Left lung (tissue), 10 donors: Measurements from ENCODE around the gene KDM4C. TPM values are rescaled to one million over a fixed set of nuclear protein-coding genes. Genes with fewer than 3 reads are reported as not detected.
A peak's percentile ranks its signal among the peaks of the same experiment; 100 is the strongest.

Experiments used
- ATAC-seq: fragments of 200-7000 bp; cut with Tn5 transposase; one replicate; pipeline ENCODE4 v1.9.1; 2020; ENCODE audit warnings: moderate library complexity
- DNase-seq, 4 donors: peaks; one replicate each; pipeline ENCODE4 v3.0.0-alpha.2; 2013 to 2020
- H3K27ac ChIP-seq, 2 donors: fragments of 200-600 bp; sonication (generic) in 1 of 2; one replicate each; pipeline versions ENCODE4 v1.5.0 to v1.8.0; 2020 to 2021
- H3K27me3 ChIP-seq, 2 donors: fragments of 200-600 bp; sonication (generic) in 1 of 2; one replicate each; pipeline versions ENCODE4 v1.5.0 to v1.8.0; 2020 to 2021
- H3K36me3 ChIP-seq, 2 donors: fragments of 200-600 bp; sonication (generic) in 1 of 2; one replicate each; pipeline versions ENCODE4 v1.5.0 to v1.8.0; 2020 to 2021
- H3K4me1 ChIP-seq, 2 donors: fragments of 200-600 bp; one replicate each; pipeline ENCODE4 v1.8.0; 2021
- H3K4me3 ChIP-seq, 2 donors: fragments of 200-600 bp; sonication (generic) in 1 of 2; one replicate each; pipeline versions ENCODE4 v1.5.0 to v1.8.0; 2020 to 2021; ENCODE audit warnings: mild to moderate bottlenecking in 1 of 2
- H3K9me3 ChIP-seq, 2 donors: fragments of 200-600 bp; sonication (generic) in 1 of 2; one replicate each; pipeline versions ENCODE4 v1.5.0 to v1.8.0; 2020 to 2021
- intact Hi-C, 2 donors: fragments of 100-400 bp; cut with DNase I; formaldehyde crosslinking; loops; one replicate each; pipeline versions ENCODE4 v1.11.2 to v1.14.2; 2022
- polyA plus RNA-seq, 6 donors: library from polyadenylated mRNA; unstranded; fragments of 120-200 nt; gene quantifications; one replicate each; pipeline ENCODE4 v1.2.1, GENCODE V29; 2013; ENCODE audit not compliant: insufficient read length in 6 of 6
- total RNA-seq, 2 donors: library from RNA; stranded (reverse); fragmentation: NEBNext Ultra II Directional; extraction: Animal tissue kit (Norgen Biotek cat#: 25700); gene quantifications; one replicate each; pipeline ENCODE4 v1.2.1, GENCODE V29; 2021
- TF ChIP-seq, protein P1 (sequence below), 2 donors: fragments of 200-600 bp; sonication (generic) in 1 of 2; IDR thresholded peaks; one replicate each; pipeline versions ENCODE4 v1.5.0 to v1.8.0; 2021; ENCODE audit warnings: antibody characterized with exemption in 2 of 2
- donor health status: DM: no; HTN: yes; CAD: no.
- donor health status: DM: no; HTN: no; CAD: no.

The KDM4C gene
- total and polyA plus RNA-seq, 8 donors: 11.7 to 34.8 (median 15.2) TPM

DNA sequence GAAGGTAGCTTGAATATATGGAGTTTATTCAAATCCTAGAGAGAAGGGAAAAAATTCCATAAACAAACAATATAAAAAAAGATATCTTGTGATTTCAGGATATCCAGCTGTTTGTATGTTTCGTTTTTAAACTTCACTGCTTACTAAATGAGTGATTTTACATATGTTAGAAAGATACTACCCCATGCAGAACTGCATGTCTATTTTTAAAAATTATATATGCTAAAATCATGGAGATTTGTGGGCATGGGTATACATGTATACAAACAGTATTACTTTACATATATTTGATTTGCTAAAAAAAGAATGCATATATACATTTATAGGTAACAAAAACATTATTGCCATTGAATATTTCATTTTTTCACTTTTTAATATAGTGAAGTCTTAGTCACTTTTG lies 178.3 kb downstream of the KDM4C start:
- no peak for ATAC-seq
- Histone ChIP-seq H3K4me1 (peaks cover 0 to 3% of the 10 kb centered on the region in 2 donors), H3K36me3 (no peaks in the 10 kb centered on the region), H3K27ac (no peak overlapping the region), H3K27me3 (no peaks in the 10 kb centered on the region), H3K4me3 (no peak overlapping the region), H3K9me3 (no peaks in the 10 kb centered on the region)
- DNase-seq: no peak
- intact Hi-C loops: no loop called here
- TF ChIP-seq, protein P1, sequence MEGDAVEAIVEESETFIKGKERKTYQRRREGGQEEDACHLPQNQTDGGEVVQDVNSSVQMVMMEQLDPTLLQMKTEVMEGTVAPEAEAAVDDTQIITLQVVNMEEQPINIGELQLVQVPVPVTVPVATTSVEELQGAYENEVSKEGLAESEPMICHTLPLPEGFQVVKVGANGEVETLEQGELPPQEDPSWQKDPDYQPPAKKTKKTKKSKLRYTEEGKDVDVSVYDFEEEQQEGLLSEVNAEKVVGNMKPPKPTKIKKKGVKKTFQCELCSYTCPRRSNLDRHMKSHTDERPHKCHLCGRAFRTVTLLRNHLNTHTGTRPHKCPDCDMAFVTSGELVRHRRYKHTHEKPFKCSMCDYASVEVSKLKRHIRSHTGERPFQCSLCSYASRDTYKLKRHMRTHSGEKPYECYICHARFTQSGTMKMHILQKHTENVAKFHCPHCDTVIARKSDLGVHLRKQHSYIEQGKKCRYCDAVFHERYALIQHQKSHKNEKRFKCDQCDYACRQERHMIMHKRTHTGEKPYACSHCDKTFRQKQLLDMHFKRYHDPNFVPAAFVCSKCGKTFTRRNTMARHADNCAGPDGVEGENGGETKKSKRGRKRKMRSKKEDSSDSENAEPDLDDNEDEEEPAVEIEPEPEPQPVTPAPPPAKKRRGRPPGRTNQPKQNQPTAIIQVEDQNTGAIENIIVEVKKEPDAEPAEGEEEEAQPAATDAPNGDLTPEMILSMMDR (IDR thresholded peaks at IDR 0.05): no peak

GRCh38 chr9:6937209-6937608 lies 179.4 kb downstream of the KDM4C start:
- TF ChIP-seq, protein P1 (IDR thresholded peaks at IDR 0.05): no peak
- Histone ChIP-seq H3K9me3 (no peaks in the 10 kb centered on the region), H3K27me3 (no peaks in the 10 kb centered on the region), H3K4me1 (peaks cover 0 to 3% of the 10 kb centered on the region in 2 donors), H3K36me3 (no peaks in the 10 kb centered on the region), H3K4me3 (no peak overlapping the region), H3K27ac (no peak overlapping the region)
- intact Hi-C loops: no loop called here
- no peak for DNase-seq
- ATAC-seq: no peak

- no peak overlapping the region for H3K27ac ChIP-seq
- H3K9me3 ChIP-seq: no peaks in the 10 kb centered on the region
- no peaks in the 10 kb centered on the region for H3K27me3 ChIP-seq
- no peak overlapping the region for H3K4me3 ChIP-seq
- peaks cover 0 to 3% of the 10 kb centered on the region in 2 donors for H3K4me1 ChIP-seq
- DNase-seq (peak in 1 of 4 donors; percentile 17), ATAC-seq (peak; percentile 56)
- TF ChIP-seq, protein P1 (IDR thresholded peaks at IDR 0.05): no peak
- no peaks in the 10 kb centered on the region for H3K36me3 ChIP-seq
- intact Hi-C loops: no loop called here
Observed at GRCh38 chr9:6938447-6938846, 180.7 kb downstream of the KDM4C start.

- TF ChIP-seq, protein P1 (IDR thresholded peaks at IDR 0.05): no peak
- Histone ChIP-seq H3K27ac (no peak overlapping the region), H3K9me3 (no peaks in the 10 kb centered on the region), H3K27me3 (no peaks in the 10 kb centered on the region), H3K36me3 (no peaks in the 10 kb centered on the region), H3K4me3 (no peak overlapping the region), H3K4me1 (peaks cover 0 to 4% of the 10 kb centered on the region in 2 donors)
- ATAC-seq (no peak), DNase-seq (no peak)
- intact Hi-C loops: no loop called here
Observed at GRCh38 chr9:6938873-6939272, 181.1 kb downstream of the KDM4C start.

GRCh38 chr9:6941501-6941900 lies 183.7 kb downstream of the KDM4C start:
- H3K4me3 ChIP-seq: no peak overlapping the region
- no peak overlapping the region for H3K27ac ChIP-seq
- H3K9me3 ChIP-seq: no peaks in the 10 kb centered on the region
- H3K4me1 ChIP-seq: peaks cover 0 to 14% of the 10 kb centered on the region in 2 donors
- no peaks in the 10 kb centered on the region for H3K27me3 ChIP-seq
- no peak for DNase-seq
- no peak for ATAC-seq
- H3K36me3 ChIP-seq: no peaks in the 10 kb centered on the region
- TF ChIP-seq, protein P1 (IDR thresholded peaks at IDR 0.05): no peak
- intact Hi-C loops: no loop called here
